HG03457 (cell line): ENCODE data around the gene FAM131B.
"Not testable (repeated sequence)": the region's sequence is repeated elsewhere in the genome, so short reads cannot be mapped to it uniquely, and the experiment has no call there.

Experiments used
- ATAC-seq: cut with Tn5 transposase; IDR thresholded peaks from one replicate; pipeline ENCODE4 v1.9.1; 2021; ENCODE audit warnings: moderate number of reproducible peaks; ENCODE audit not compliant: unreplicated experiment

FAM131B gene

GRCh38 chr7:143395187-143396149 lies 33.0 kb upstream of the FAM131B start:
- ATAC-seq = no peak

GRCh38 chr7:143394777-143395176 lies 32.3 kb upstream of the FAM131B start:
- ATAC-seq = no peak

- no peak for ATAC-seq
These were observed 31.6 kb upstream of the FAM131B start for GRCh38 chr7:143394068-143394467.

- ATAC-seq = no peak
These were observed 30.9 kb upstream of the FAM131B start for GRCh38 chr7:143393267-143394041.

DNA sequence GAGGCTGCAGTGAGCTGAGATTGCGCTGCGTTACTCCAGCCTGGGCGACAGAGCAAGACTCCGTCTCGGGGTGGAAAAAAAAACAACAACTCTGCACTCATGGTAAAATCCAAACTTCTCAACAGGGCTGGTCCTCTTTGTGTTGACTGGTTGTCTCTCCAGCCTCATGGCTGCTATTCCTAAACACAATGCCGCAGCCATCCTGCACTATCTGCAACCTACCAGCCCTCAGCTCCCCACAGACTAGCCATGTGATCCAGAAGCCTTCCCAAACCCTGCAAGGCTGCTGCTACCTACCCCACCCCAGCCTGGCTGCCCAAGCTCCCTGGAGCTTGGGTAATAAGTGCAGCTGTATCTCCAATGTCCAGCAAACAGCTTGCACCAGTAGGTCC lies 30.4 kb upstream of the FAM131B start:
- ATAC-seq = no peak

GRCh38 chr7:143392427-143392826 lies 29.9 kb upstream of the FAM131B start:
- ATAC-seq = not testable (repeated sequence)

GRCh38 chr7:143391462-143392404 lies 29.2 kb upstream of the FAM131B start:
- no peak for ATAC-seq

DNA sequence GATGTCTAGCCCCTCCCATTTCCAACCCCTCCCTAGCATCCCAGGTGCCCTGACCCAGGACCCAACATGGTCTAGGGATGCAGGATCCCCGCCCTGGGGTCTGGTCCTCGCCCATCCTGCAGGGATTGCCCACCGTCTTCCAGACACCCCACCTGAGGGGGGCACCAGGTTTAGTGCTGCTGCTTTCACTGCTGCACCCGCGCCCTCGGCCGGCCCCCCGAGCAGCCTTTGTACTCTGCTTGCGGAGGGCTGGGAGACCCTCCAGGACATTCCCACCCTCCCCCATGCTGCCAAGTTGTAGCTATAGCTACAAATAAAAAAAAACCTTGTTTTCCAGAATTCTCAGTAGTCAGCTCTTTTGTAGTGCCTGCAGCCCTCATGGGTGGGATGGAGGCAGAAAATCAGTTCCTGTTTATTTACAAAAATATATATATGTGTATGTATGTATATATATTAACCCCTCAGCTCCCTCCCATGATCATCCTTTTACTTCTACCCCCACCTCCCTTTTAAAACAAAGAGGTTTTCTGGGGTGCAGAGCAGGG lies 28.3 kb upstream of the FAM131B start:
- no peak for ATAC-seq

- no peak for ATAC-seq
These were observed 27.7 kb upstream of the FAM131B start for GRCh38 chr7:143390104-143390772.

DNA sequence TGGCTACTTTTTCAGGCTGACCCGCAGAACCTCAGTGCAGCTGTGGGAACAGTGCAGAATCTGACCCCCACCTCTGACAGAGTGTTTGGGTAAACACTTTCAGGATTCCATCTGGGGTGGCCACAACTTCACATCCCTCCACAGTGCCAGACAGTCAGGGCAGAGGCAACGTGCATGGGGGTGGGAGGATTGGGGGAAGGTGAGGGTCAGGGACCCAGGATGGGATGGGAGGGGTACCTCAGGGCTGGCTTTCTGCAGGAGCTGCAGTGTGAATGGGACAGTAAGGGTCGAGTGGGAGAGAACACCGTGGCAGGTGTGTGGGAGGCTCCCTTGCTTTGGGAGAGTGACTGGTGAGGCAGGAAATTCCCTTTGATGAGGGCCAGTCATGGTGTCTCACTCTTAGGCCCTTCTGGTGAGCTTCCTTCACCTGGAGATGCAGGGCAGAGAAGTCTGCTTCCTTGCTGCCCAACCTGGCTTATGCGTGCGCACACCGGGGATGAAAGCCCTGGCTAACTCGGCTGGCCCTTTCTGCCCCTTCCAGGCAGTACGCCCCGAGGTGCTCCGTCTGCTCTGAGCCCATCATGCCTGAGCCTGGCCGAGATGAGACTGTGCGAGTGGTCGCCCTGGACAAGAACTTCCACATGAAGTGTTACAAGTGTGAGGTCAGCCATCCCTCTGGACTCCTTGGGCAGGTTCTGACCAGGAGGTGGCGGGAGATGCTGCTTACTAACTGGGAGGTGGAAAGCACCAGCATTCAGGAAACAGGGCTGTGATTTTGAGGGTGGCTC lies 27.0 kb upstream of the FAM131B start:
- no peak for ATAC-seq

- no peak for ATAC-seq
These were observed 26.1 kb upstream of the FAM131B start for GRCh38 chr7:143388491-143389101.

DNA sequence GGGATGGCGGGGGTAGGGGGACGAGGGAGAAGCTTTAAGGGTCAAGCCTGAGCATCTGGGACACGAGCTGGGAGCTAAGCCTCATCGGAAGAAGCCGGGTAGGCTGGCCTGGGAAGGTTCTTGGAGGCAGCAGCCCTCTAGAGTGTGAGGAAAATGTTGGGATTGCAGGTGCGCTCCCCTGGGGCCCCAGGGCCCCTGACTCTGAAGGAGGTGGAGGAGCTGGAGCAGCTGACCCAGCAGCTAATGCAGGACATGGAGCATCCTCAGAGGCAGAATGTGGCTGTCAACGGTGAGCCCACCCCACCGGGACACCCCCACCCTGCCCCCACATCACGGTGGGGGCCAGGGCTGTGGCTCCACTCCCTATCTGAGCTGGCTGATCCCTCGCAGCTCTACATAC lies 25.5 kb upstream of the FAM131B start:
- no peak for ATAC-seq

GRCh38 chr7:143387156-143387975 lies 24.9 kb upstream of the FAM131B start:
- no peak for ATAC-seq

- ATAC-seq = no peak
These were observed 23.6 kb upstream of the FAM131B start for GRCh38 chr7:143385891-143386781.

DNA sequence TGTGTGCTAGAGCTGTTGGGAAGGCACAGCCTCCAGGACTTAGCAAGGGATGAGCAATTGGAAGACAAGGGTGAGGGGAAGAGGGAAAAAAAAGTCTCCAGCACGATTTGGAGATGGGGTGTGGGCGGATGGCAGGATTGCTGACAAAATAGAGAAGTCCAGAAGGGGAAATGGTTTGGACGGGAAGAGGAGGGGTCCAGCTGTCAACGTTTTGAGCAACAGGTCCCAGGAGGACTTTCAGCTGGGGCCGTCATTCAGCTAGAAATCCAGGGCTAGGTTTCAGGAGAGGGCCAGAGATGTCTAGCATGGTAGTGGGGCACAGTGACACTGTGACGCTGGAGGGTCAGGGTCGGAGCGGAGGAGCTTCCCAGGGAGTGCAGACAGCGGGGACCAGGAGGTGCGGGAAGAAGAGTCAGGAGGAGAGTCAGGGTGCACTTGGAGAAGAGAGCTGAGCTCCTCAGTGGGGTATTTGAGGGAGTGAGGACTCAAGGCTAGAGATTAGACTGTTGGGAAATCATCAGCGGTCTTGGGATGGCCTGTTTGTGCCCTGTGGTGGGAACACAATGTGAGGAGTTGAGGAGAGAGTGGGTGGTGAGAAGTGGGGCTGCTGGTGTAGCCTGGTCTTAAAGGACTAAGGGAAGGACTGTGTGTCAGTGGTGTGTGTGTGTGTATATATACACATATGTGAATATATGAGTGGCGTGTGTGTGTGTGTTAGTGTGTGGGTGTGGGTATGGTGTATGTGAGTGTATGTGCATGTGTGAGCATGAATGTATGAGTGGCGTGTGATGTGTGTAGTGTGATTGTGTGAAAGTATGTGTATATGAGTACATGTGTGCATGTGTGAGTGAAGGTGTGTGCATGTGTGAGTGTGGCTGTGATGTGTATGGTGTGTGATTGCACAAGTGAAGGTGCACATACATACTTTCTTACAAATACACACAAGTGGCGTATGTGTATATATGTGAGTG lies 22.4 kb upstream of the FAM131B start:
- ATAC-seq = no peak

DNA sequence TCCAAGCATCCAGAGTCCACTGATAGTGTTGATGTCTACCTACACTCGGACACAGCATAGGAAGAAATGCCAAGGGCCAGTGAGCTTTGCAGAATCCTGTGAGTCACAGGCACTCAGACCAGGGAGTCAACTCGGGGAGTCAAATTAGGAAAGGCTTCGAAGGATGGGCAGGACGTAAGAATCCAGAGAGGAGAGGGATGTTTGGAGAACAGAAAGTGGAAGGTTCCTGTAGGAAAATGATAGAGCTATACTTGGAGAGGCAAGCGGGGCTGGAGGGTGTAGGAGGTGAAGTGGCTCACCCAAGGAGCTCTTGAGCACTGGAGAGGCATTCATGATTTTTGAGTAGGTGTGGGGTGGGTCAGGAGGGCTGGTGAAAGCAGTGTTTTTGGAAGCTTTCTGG lies 21.6 kb upstream of the FAM131B start:
- ATAC-seq = no peak
